ENCODE results near the gene ISY1.
"Not testable (repeated sequence)": the region's sequence is repeated elsewhere in the genome, so short reads cannot be mapped to it uniquely, and the experiment has no call there.

The ISY1 gene

GRCh38 chr3:129120254-129121004 is 40.4 kb downstream of the ISY1 start:
- DNase-seq (ENCODE audit: low read depth) = peak; percentile 83

- DNase-seq (ENCODE audit: low read depth) = no peak
Measured at GRCh38 chr3:129119365-129120100, 41.3 kb downstream of the ISY1 start.

GRCh38 chr3:129118745-129119144 is 42.1 kb downstream of the ISY1 start:
- DNase-seq (ENCODE audit: low read depth) = peak; percentile 48

- DNase-seq (ENCODE audit: low read depth) = no peak
Measured at GRCh38 chr3:129117134-129117533, 43.7 kb downstream of the ISY1 start.

GRCh38 chr3:129116482-129116946 is 44.3 kb downstream of the ISY1 start:
- DNase-seq (ENCODE audit: low read depth) = no peak

- no peak for DNase-seq (ENCODE audit: low read depth)
Measured at GRCh38 chr3:129114455-129114854, 46.4 kb downstream of the ISY1 start.

- no peak for DNase-seq (ENCODE audit: low read depth)
Measured at GRCh38 chr3:129112308-129113052, 48.4 kb downstream of the ISY1 start.

- DNase-seq (ENCODE audit: low read depth) = not testable (repeated sequence)
Measured at GRCh38 chr3:129111076-129111780, 49.6 kb downstream of the ISY1 start.

- DNase-seq (ENCODE audit: low read depth) = no peak
Measured at GRCh38 chr3:129107793-129108192, 53.1 kb downstream of the ISY1 start.

GRCh38 chr3:129106866-129107565 is 53.8 kb downstream of the ISY1 start:
- DNase-seq (ENCODE audit: low read depth) = no peak

- no peak for DNase-seq (ENCODE audit: low read depth)
Measured at GRCh38 chr3:129106320-129106719, 54.5 kb downstream of the ISY1 start.

GRCh38 chr3:129105862-129106261 is 55.0 kb downstream of the ISY1 start:
- no peak for DNase-seq (ENCODE audit: low read depth)

- no peak for DNase-seq (ENCODE audit: low read depth)
Measured at GRCh38 chr3:129104498-129105079, 56.3 kb downstream of the ISY1 start.

GRCh38 chr3:129104051-129104450 is 56.8 kb downstream of the ISY1 start:
- no peak for DNase-seq (ENCODE audit: low read depth)

GRCh38 chr3:129103296-129103695 is 57.6 kb downstream of the ISY1 start:
- DNase-seq (ENCODE audit: low read depth) = no peak

GRCh38 chr3:129101370-129102138 is 59.3 kb downstream of the ISY1 start:
- no peak for DNase-seq (ENCODE audit: low read depth)

GRCh38 chr3:129100274-129100673 is 60.6 kb downstream of the ISY1 start:
- DNase-seq (ENCODE audit: low read depth) = no peak

- no peak for DNase-seq (ENCODE audit: low read depth)
Measured at GRCh38 chr3:129095285-129095684, 65.6 kb downstream of the ISY1 start.

- DNase-seq (ENCODE audit: low read depth) = not testable (repeated sequence)
Measured at GRCh38 chr3:129088312-129088711, 72.6 kb downstream of the ISY1 start.

GRCh38 chr3:129087904-129088303 is 73.0 kb downstream of the ISY1 start:
- not testable (repeated sequence) for DNase-seq (ENCODE audit: low read depth)
